MCF 10A (cell line): Measurements from ENCODE around the gene IRAK2. TPM values are rescaled to one million over a fixed set of nuclear protein-coding genes. Genes with fewer than 3 reads are reported as not detected.
"Not testable (repeated sequence)": the region's sequence is repeated elsewhere in the genome, so short reads cannot be mapped to it uniquely, and the experiment has no call there.

Experiments
- BruUV-seq: library from RNA; stranded (reverse); fragments of 400-500 nt; replicated peaks from 2 replicates; lab custom pipeline; 2021; lab: Mats Ljungman, UMichigan
- CTCF ChIA-PET: fragments of 300-600 bp; sonication (Branson Sonifier 250); formaldehyde crosslinking; extraction: SDS; loops from one replicate; lab custom pipeline; 2021; ENCODE audit warnings: antibody characterized with exemption, inconsistent platforms; lab: Yijun Ruan, JAX
- POLR2A ChIA-PET: fragments of 300-600, 350-650 bp; sonication (Branson Sonifier 250); formaldehyde crosslinking; extraction: SDS; loops from one replicate; lab custom pipeline; 2020; ENCODE audit warnings: antibody characterized with exemption, inconsistent platforms; lab: Yijun Ruan, JAX
- DNase-seq: peaks from one replicate; pipeline ENCODE4 v3.0.0-alpha.2; 2018; ENCODE audit not compliant: unreplicated experiment
- H3K27ac Mint-ChIP-seq: one replicate; pipeline ENCODE4 v1.8.0; 2022; ENCODE audit warnings: mild to moderate bottlenecking, low read depth, mixed read lengths; ENCODE audit not compliant: unreplicated experiment
- H3K27me3 Mint-ChIP-seq: one replicate; pipeline ENCODE4 v1.8.0; 2022; ENCODE audit warnings: mixed read lengths; ENCODE audit not compliant: insufficient read depth, unreplicated experiment
- H3K36me3 Mint-ChIP-seq: one replicate; pipeline ENCODE4 v1.8.0; 2022; ENCODE audit warnings: mild to moderate bottlenecking, moderate library complexity, mixed read lengths; ENCODE audit not compliant: insufficient read depth, unreplicated experiment
- H3K4me1 Mint-ChIP-seq: one replicate; pipeline ENCODE4 v1.8.0; 2022; ENCODE audit warnings: mixed read lengths; ENCODE audit not compliant: insufficient read depth, unreplicated experiment
- H3K4me3 Mint-ChIP-seq: one replicate; pipeline ENCODE4 v1.8.0; 2022; ENCODE audit warnings: mild to moderate bottlenecking, moderate library complexity, mixed read lengths; ENCODE audit not compliant: unreplicated experiment
- H3K9me3 Mint-ChIP-seq: one replicate; pipeline ENCODE4 v1.8.0; 2022; ENCODE audit warnings: mixed read lengths; ENCODE audit not compliant: unreplicated experiment
- CTCF ChIP-seq: fragments of 200-600 bp; IDR thresholded peaks from one replicate; pipeline ENCODE4 v1.8.0; 2022; ENCODE audit warnings: antibody characterized with exemption, mild to moderate bottlenecking; ENCODE audit not compliant: unreplicated experiment
- intact Hi-C: fragments of 100-400 bp; cut with micrococcal nuclease; formaldehyde crosslinking; loops from 2 replicates; pipeline ENCODE4 v1.14.1; 2022
- total RNA-seq: library from RNA; stranded (reverse); gene quantifications from 2 replicates; pipeline ENCODE4 v1.2.3, GENCODE V29; 2022

IRAK2 gene
- total RNA-seq, 1 experiment from 2014 or later, result 6.0 TPM

GRCh38 chr3:10263646-10264363, 99.1 kb downstream of the IRAK2 start:
- intact Hi-C loops, result no loop called here
- CTCF ChIA-PET, result interaction anchor here (0.6 to 1.1 kb wide), 6 partner anchors 9 to 80 kb away, joined by 3 to 4 read pairs (median 4); no protein-coding TSS in a partner anchor
- Mint-ChIP-seq H3K27me3 (no peaks in the 10 kb centered on the region), H3K4me1 (peaks cover 12% of the 10 kb centered on the region), H3K4me3 (no peak overlapping the region), H3K36me3 (peaks cover 90% of the 10 kb centered on the region), H3K27ac (peak overlapping the region; percentile 49), H3K9me3 (no peaks in the 10 kb centered on the region)
- POLR2A ChIA-PET, result interaction anchor here (3.6 kb wide), 1 partner anchor 15 kb away, joined by 12 read pairs; the partner anchor contains the start of gene TATDN2
- DNase-seq, result peak; percentile 38
- BruUV-seq, result no TSS peak
- peak; percentile 16 for TF ChIP-seq CTCF

GRCh38 chr3:10265833-10266232, 101.1 kb downstream of the IRAK2 start:
- no peak overlapping the region for H3K27ac Mint-ChIP-seq
- H3K36me3 Mint-ChIP-seq, result peaks cover 85% of the 10 kb centered on the region
- H3K4me1 Mint-ChIP-seq, result peaks cover 12% of the 10 kb centered on the region
- no peak for TF ChIP-seq CTCF
- ChIA-PET POLR2A (no interaction called here), CTCF (interaction anchor here (0.5 to 1.1 kb wide), 2 partner anchors 27 to 550 kb away, joined by 3 read pairs; partner anchors contain the start of gene GHRL)
- DNase-seq, result no peak
- H3K9me3 Mint-ChIP-seq, result no peaks in the 10 kb centered on the region
- H3K27me3 Mint-ChIP-seq, result no peaks in the 10 kb centered on the region
- H3K4me3 Mint-ChIP-seq, result no peak overlapping the region
- BruUV-seq, result no TSS peak
- intact Hi-C loops, result no loop called here

GRCh38 chr3:10266936-10267335, 102.2 kb downstream of the IRAK2 start:
- H3K36me3 Mint-ChIP-seq, result peaks cover 85% of the 10 kb centered on the region
- H3K27me3 Mint-ChIP-seq, DNase-seq, H3K4me3 Mint-ChIP-seq, intact Hi-C loops, BruUV-seq, H3K9me3 Mint-ChIP-seq, POLR2A ChIA-PET, H3K27ac Mint-ChIP-seq: not testable (repeated sequence)
- CTCF ChIA-PET, result interaction anchor here (0.7 kb wide), 1 partner anchor 1169 kb away, joined by 4 read pairs; no protein-coding TSS in a partner anchor
- H3K4me1 Mint-ChIP-seq, result peaks cover 12% of the 10 kb centered on the region

- no peak overlapping the region for H3K4me3 Mint-ChIP-seq
- no peaks in the 10 kb centered on the region for H3K27me3 Mint-ChIP-seq
- H3K36me3 Mint-ChIP-seq, result peaks cover 85% of the 10 kb centered on the region
- ChIA-PET POLR2A (no interaction called here), CTCF (interaction anchor here (0.6 to 2.7 kb wide), 2 partner anchors 19 to 71 kb away, joined by 4 to 9 read pairs; no protein-coding TSS in a partner anchor)
- intact Hi-C loops, result no loop called here
- TF ChIP-seq CTCF, result no peak
- no peak overlapping the region for H3K27ac Mint-ChIP-seq
- H3K9me3 Mint-ChIP-seq, result no peaks in the 10 kb centered on the region
- H3K4me1 Mint-ChIP-seq, result peaks cover 16% of the 10 kb centered on the region
- DNase-seq, result no peak
- BruUV-seq, result no TSS peak
These were observed 103.4 kb downstream of the IRAK2 start for GRCh38 chr3:10268116-10268515.
